GM21723 (cell line): ENCODE measurements around the gene PLXND1.

Experiments used
- ATAC-seq: cut with Tn5 transposase; IDR thresholded peaks from one replicate; pipeline ENCODE4 v1.9.1; 2021; ENCODE audit warnings: mild to moderate bottlenecking, moderate library complexity; ENCODE audit not compliant: unreplicated experiment

PLXND1 gene

GRCh38 chr3:129564981-129565644 lies 41.4 kb downstream of the PLXND1 start:
- no peak for ATAC-seq

GRCh38 chr3:129563850-129564535 lies 42.5 kb downstream of the PLXND1 start:
- no peak for ATAC-seq

GRCh38 chr3:129563332-129563731 lies 43.1 kb downstream of the PLXND1 start:
- no peak for ATAC-seq

- no peak for ATAC-seq
These were observed 43.7 kb downstream of the PLXND1 start for GRCh38 chr3:129562803-129563202.

GRCh38 chr3:129561619-129562248 lies 44.7 kb downstream of the PLXND1 start:
- no peak for ATAC-seq

- no peak for ATAC-seq
These were observed 45.4 kb downstream of the PLXND1 start for GRCh38 chr3:129560911-129561594.

GRCh38 chr3:129560269-129560787 lies 46.1 kb downstream of the PLXND1 start:
- ATAC-seq = no peak

- ATAC-seq = no peak
These were observed 46.9 kb downstream of the PLXND1 start for GRCh38 chr3:129559565-129560079.

- ATAC-seq = no peak
These were observed 47.5 kb downstream of the PLXND1 start for GRCh38 chr3:129558772-129559564.

- ATAC-seq = no peak
These were observed 48.2 kb downstream of the PLXND1 start for GRCh38 chr3:129558081-129558771.

- ATAC-seq = no peak
These were observed 49.0 kb downstream of the PLXND1 start for GRCh38 chr3:129557548-129557894.

GRCh38 chr3:129556890-129557547 lies 49.5 kb downstream of the PLXND1 start:
- ATAC-seq = no peak

GRCh38 chr3:129556358-129556695 lies 50.1 kb downstream of the PLXND1 start:
- ATAC-seq = no peak

GRCh38 chr3:129555616-129556357 lies 50.7 kb downstream of the PLXND1 start:
- ATAC-seq = no peak

GRCh38 chr3:129555153-129555550 lies 51.3 kb downstream of the PLXND1 start:
- ATAC-seq = no peak

GRCh38 chr3:129554356-129555152 lies 51.9 kb downstream of the PLXND1 start:
- no peak for ATAC-seq

GRCh38 chr3:129553719-129554118 lies 52.8 kb downstream of the PLXND1 start:
- no peak for ATAC-seq

- ATAC-seq = no peak
These were observed 53.3 kb downstream of the PLXND1 start for GRCh38 chr3:129553171-129553570.
